ENCODE measurements around the gene NOS1AP.
"Not testable (repeated sequence)": the region's sequence is repeated elsewhere in the genome, so short reads cannot be mapped to it uniquely, and the experiment has no call there.

Gene NOS1AP

DNA sequence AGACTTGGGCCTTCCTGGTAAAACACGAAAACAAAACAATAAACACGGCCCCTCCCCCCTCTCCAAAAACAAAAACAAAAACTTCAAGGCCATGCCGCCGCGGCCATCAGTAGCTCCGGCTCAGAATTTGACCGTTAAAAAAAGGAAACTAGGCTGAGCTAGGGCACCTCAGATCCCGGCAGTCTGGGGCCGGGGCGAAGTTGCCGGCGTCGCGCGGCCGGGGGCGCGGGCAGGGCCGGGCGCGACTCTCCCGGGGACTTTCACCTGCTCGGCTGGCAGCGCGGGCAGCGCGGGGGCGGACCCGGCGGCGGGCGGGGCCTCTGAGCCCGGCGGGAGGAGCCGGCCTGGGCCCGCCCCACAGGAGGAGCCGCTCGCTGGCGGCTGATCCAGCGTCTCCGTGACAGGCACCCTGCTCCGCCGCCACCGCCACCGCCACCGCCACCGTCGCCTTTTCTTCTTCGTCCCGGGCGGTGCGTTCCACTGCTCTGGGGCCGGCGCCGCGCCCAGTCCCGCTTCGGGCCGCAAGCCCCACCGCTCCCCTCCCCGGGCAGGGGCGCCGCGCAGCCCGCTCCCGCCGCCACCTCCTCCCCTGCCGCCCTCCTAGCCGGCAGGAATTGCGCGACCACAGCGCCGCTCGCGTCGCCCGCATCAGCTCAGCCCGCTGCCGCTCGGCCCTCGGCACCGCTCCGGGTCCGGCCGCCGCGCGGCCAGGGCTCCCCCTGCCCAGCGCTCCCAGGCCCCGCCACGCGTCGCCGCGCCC is at the start of gene NOS1AP:
NOS1AP (plus strand) TSS at position 358 of the 760 bp plus-strand sequence. CDS start 487 bp downstream, outside the sequence.
- DNase-seq (ENCODE audit: low read depth) = peak; percentile 32

- no peak for DNase-seq (ENCODE audit: low read depth)
Measured at GRCh38 chr1:162020150-162020549, 49.3 kb upstream of the NOS1AP start.

GRCh38 chr1:162021124-162021523 is 48.4 kb upstream of the NOS1AP start:
- DNase-seq (ENCODE audit: low read depth) = no peak

GRCh38 chr1:162022626-162023025 is 46.9 kb upstream of the NOS1AP start:
- DNase-seq (ENCODE audit: low read depth) = no peak

DNA sequence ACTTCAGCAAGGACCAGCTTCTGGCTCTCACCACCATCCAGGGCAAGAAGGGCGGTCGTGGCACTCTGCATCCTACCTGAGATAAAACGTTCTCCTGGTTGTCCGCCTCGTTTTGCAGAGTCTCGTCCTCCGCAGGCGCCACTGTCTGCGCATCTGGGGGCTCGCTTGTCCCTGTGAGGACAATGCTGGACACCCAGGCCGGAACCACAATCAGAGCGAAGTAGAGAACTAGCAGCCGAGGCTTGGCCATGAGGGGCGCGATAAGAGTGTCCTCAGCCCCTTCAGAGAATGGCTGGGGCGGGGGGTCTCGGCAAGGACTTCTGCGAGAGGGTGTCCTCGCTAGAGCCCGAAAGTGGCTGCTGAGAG is 46.3 kb upstream of the NOS1AP start:
- DNase-seq (ENCODE audit: low read depth) = no peak

- peak; percentile 86 for DNase-seq (ENCODE audit: low read depth)
Measured at GRCh38 chr1:162023547-162024501, 45.7 kb upstream of the NOS1AP start, which contains the start of gene OLFML2B. OLFML2B (minus strand) TSS chr1:162023869; CDS start chr1:162023430, 439 bp downstream.

- no peak for DNase-seq (ENCODE audit: low read depth)
Measured at GRCh38 chr1:162025541-162025940, 44.0 kb upstream of the NOS1AP start.

GRCh38 chr1:162026881-162027280 is 42.6 kb upstream of the NOS1AP start:
- peak; percentile 67 for DNase-seq (ENCODE audit: low read depth)

- DNase-seq (ENCODE audit: low read depth) = no peak
Measured at GRCh38 chr1:162028726-162029125, 40.8 kb upstream of the NOS1AP start.

DNA sequence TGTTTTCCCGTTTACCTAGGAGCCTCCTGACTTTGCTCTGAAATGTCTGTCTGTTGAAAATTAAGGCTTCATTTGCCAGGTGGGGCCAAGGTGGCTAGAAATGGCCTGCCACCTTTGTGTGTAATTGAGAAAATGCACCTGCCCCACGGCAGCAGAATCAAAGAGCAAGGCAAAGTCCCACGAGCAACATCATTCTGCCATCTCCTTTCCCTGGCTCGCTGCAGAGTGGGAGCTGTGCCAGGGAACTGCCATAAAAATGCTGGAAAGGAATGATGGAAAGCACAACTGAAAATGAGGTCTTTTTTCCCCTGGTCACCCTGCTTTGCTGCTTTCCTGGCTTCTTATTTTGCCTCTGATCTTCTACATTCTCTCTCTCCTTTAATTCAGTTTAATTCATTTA is 40.3 kb upstream of the NOS1AP start:
- no peak for DNase-seq (ENCODE audit: low read depth)

DNA sequence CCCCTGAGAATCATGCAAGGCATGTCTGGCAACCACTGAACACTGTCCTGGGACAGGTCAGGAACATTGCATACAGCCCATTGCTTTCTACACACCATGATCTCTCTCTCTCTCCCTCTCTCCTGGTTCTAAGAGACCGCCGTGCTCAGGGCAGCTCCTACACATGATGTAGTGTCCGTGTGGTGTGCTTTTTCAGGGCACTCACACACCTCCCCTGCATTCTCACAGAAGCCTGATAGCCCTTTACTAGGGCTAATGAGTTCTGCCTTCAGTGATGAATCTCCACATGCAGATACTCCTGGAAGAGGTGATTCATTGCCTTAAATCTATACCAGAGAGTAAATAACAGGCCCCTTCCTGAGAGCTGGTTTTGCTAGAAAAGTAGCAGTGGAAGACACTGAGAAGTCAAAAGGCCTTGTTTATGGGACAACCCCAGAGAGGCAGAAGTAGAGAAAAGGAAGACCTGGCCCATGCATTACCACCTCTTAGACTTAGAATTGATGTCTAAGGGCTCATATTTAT is 38.7 kb upstream of the NOS1AP start:
- no peak for DNase-seq (ENCODE audit: low read depth)

GRCh38 chr1:162033428-162033827 is 36.1 kb upstream of the NOS1AP start:
- no peak for DNase-seq (ENCODE audit: low read depth)

DNA sequence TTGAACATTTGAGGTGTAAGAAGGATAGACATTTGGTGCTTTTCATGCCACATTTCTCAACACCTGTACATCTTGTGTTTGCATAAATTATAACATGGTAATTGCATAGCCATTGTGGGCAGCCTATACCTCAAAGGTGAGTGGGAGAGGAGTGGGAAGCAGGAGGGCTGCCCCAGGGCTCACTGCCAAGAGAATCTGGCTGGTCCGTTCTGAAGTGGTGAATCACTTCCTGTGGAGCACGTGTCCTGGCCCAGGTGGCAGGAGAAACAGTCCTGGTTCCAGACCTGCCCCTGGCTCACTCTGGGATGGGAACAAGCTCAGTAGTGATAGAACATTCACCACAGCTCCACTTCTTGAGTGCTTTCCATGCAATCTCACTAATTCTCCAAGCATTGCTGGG is 34.2 kb upstream of the NOS1AP start:
- peak; percentile 27 for DNase-seq (ENCODE audit: low read depth)

DNA sequence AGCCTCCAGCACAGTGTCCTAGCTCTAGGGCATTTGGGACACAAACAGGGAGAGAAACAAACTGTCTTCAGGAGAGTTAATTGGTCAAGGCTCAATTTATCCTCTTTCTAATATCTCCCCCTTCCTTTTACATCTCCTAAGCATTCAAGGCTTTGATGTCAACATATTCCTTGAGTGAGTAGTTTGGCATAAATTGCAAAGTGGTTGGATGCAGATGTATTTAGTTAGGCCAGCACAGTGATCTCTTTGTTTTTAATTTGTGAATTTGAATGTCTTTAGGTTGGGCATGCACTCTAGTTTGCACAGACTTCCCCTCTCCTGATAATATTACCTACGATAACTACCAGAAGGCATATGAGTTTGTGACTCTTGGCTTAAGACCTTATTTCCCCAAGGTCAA is 33.3 kb upstream of the NOS1AP start:
- DNase-seq (ENCODE audit: low read depth) = no peak

DNA sequence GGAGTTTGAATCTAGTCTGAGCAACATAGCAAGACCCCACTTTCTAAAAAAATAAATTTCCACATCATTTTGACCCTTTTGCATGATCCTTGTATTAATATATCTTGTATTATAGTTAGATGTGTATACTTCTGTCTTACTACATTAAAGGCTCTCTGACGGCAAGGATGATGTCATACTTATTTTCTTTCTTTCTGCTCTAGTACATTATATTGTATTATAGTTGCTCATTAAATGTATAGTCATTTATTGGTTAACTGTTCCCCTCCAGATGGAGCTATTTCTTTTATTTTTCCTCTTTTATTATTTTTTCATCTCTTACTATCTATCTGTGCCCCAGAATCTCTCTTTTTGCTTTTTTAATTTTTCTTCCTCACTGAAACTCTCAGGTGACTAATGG is 30.9 kb upstream of the NOS1AP start:
- DNase-seq (ENCODE audit: low read depth) = no peak

DNA sequence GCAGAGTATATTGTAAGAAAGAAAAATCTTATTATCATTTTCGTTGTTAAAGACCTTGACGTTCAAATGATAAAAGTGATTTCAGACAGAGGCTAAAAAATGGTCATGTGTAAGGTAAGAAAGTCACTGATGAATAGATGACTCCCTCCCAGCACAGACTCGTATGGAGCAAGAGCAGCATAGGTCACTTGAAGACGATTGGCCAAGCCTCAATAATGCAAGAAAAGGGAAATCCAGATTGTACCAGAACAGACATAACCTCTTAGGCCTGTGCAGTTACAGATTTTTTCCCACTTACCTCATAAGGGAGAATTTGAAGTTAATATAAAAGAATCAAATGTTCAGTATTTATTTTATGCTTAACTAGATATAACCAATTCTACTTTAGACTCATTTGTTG is 29.5 kb upstream of the NOS1AP start:
- no peak for DNase-seq (ENCODE audit: low read depth)

GRCh38 chr1:162040657-162041056 is 28.8 kb upstream of the NOS1AP start:
- peak; percentile 79 for DNase-seq (ENCODE audit: low read depth)

- no peak for DNase-seq (ENCODE audit: low read depth)
Measured at GRCh38 chr1:162042361-162042760, 27.1 kb upstream of the NOS1AP start.

GRCh38 chr1:162046921-162047320 is 22.6 kb upstream of the NOS1AP start:
- no peak for DNase-seq (ENCODE audit: low read depth)

DNA sequence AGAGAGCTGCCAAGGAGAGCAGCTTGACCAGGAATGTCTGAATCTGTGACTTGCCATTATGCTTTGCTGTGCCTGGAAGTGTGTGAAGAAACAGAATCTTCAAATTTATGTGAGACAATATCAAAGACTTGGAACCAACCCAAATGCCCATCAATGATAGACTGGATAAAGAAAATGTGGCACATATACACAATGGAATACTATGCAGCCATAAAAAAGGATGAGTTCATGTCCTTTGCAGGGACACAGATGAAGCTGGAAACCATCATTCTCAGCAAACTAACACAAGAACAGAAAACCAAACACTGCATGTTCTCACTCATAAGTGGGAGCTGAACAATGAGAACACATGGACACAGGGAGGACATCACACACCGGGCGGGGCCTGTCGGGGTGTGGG is 15.5 kb upstream of the NOS1AP start:
- not testable (repeated sequence) for DNase-seq (ENCODE audit: low read depth)

DNA sequence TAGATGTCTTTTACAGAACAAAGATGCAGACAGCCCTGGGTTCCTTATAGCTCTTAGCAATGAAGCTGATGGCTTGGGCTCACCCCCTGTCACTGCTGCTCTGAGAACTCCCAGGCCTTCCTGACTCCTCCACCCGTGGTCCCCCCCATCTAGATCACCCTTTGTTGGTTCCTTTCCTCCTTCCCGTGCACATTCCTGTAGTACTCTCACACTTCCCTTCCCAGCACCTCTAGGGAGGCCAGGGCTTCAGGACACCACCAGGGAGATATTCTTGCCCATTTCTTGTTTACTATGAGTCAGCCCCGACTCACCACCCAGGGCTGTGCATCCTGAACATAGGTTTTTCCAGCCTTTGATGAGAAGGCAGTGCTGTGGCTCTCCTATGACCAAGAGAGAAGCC is 14.4 kb upstream of the NOS1AP start:
- peak; percentile 90 for DNase-seq (ENCODE audit: low read depth)

- DNase-seq (ENCODE audit: low read depth) = peak; percentile 74
Measured at GRCh38 chr1:162056043-162056442, 13.4 kb upstream of the NOS1AP start.

DNA sequence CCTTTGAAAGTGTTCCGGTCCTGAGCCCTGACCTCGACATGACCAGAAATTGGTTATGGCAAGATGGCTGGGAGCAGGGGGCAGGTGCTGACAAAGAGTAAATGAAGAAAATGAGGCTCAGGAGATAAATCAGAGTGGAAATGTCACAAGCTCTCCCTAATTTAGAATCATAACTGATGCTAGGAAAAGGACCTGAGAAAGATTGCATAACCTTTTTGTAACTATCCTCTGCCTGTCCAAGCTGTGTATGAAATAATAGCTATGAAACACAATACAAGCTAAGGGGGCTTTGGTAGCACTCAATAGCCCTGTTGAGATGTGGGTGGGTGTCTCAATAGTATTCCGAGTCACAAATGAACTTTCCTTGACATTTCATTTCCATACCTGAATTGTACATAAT is 12.9 kb upstream of the NOS1AP start:
- no peak for DNase-seq (ENCODE audit: low read depth)
